Activated CD4-positive, alpha-beta T cell treated with anti-CD3 and anti-CD28 coated beads, Interleukin-2, Interleukin-4, amounts not matched to agents 100 ng/mL and 50 ng/mL, durations not matched to agents 16 hours and 8 hours (primary cell): ENCODE data around the gene CSAD.
A peak's percentile ranks its signal among the peaks of the same experiment; 100 is the strongest.
"Not testable (repeated sequence)": the region's sequence is repeated elsewhere in the genome, so short reads cannot be mapped to it uniquely, and the experiment has no call there.

Source experiments
- DNase-seq: peaks from one replicate; pipeline ENCODE4 v3.0.0-alpha.2; 2020; ENCODE audit warnings: low spot score

CSAD gene

GRCh38 chr12:53217931-53218307, 37.2 kb upstream of the CSAD start:
- no peak for DNase-seq

- DNase-seq, result peak; percentile 71
Measured at GRCh38 chr12:53217051-53217930, 36.6 kb upstream of the CSAD start.

GRCh38 chr12:53215497-53215896, 34.8 kb upstream of the CSAD start:
- DNase-seq, result no peak

- DNase-seq, result no peak
Measured at GRCh38 chr12:53214687-53215455, 34.1 kb upstream of the CSAD start.

- DNase-seq, result no peak
Measured at GRCh38 chr12:53214221-53214620, 33.5 kb upstream of the CSAD start.

- DNase-seq, result peak; percentile 87
Measured at GRCh38 chr12:53213348-53213747, 32.6 kb upstream of the CSAD start.

GRCh38 chr12:53212931-53213330, 32.2 kb upstream of the CSAD start:
- DNase-seq, result no peak

- DNase-seq, result no peak
Measured at GRCh38 chr12:53211476-53212381, 31.0 kb upstream of the CSAD start.

- no peak for DNase-seq
Measured at GRCh38 chr12:53210843-53211242, 30.1 kb upstream of the CSAD start.

GRCh38 chr12:53208877-53209463, 28.2 kb upstream of the CSAD start:
- peak; percentile 64 for DNase-seq

GRCh38 chr12:53208435-53208834, 27.7 kb upstream of the CSAD start:
- DNase-seq, result no peak

- DNase-seq, result peak; percentile 82
Measured at GRCh38 chr12:53207042-53207441, 26.3 kb upstream of the CSAD start, which contains the start of gene ITGB7. Gene ITGB7 (minus strand): TSS chr12:53207251. CDS start chr12:53200443, 6,808 bp downstream.

- DNase-seq, result peak; percentile 93
Measured at GRCh38 chr12:53205747-53206419, 25.2 kb upstream of the CSAD start.

- DNase-seq, result no peak
Measured at GRCh38 chr12:53204351-53204750, 23.6 kb upstream of the CSAD start.

- DNase-seq, result not testable (repeated sequence)
Measured at GRCh38 chr12:53202316-53202715, 21.6 kb upstream of the CSAD start.

- DNase-seq, result no peak
Measured at GRCh38 chr12:53201639-53202038, 20.9 kb upstream of the CSAD start.

GRCh38 chr12:53201177-53201541, 20.4 kb upstream of the CSAD start:
- DNase-seq, result no peak

- peak; percentile 75 for DNase-seq
Measured at GRCh38 chr12:53200458-53201176, 19.9 kb upstream of the CSAD start.

GRCh38 chr12:53200107-53200457, 19.4 kb upstream of the CSAD start:
- no peak for DNase-seq

- no peak for DNase-seq
Measured at GRCh38 chr12:53199700-53200099, 19.0 kb upstream of the CSAD start.
